DOHH2 (cell line): Measurements from ENCODE around the gene ADAMTS9.

Experiments
- CTCF ChIP-seq: fragments of 200-600 bp; sonication (generic); IDR thresholded peaks from one replicate; pipeline ENCODE4 v1.5.1; 2014; ENCODE audit warnings: antibody characterized with exemption, mild to moderate bottlenecking, low read depth, low read length; ENCODE audit not compliant: poor library complexity, severe bottlenecking
- EZH2phosphoT487 ChIP-seq: fragments of 200-600 bp; sonication (generic); IDR thresholded peaks from 2 replicates; pipeline ENCODE4 v1.6.1; 2017; ENCODE audit warnings: borderline replicate concordance, mild to moderate bottlenecking, antibody characterized with exemption, low read length, moderate library complexity, mixed read lengths

- TF ChIP-seq CTCF: no peak
- TF ChIP-seq EZH2phosphoT487: no peak
Observed at GRCh38 chr3:64561325-64561843, 126.4 kb downstream of the ADAMTS9 start.
